H9 (cell line): ENCODE results near the gene BTNL3. TPM values are rescaled to one million over a fixed set of nuclear protein-coding genes. Genes with fewer than 3 reads are reported as not detected.

Experiments
- DNase-seq: peaks from one replicate; pipeline ENCODE4 v3.0.0-alpha.2; 2017
- H2AFZ ChIP-seq: one replicate; pipeline ENCODE4 v1.6.1; 2013; ENCODE audit warnings: mild to moderate bottlenecking, low read length, control low read depth, moderate library complexity
- H2AK5ac ChIP-seq: 2 replicates; pipeline ENCODE4 v1.6.1; 2013; ENCODE audit warnings: low read length, control low read depth, mixed read lengths; ENCODE audit not compliant: insufficient read length
- H2BK120ac ChIP-seq: one replicate; pipeline ENCODE4 v1.6.1; 2013; ENCODE audit warnings: low read depth, mild to moderate bottlenecking, low read length, control low read depth, inconsistent platforms; ENCODE audit not compliant: poor library complexity, severe bottlenecking
- H2BK12ac ChIP-seq: 2 replicates; pipeline ENCODE4 v1.6.1; 2013; ENCODE audit warnings: low read length, control low read depth, mixed read lengths, low read depth; ENCODE audit not compliant: insufficient read length
- H2BK15ac ChIP-seq: 2 replicates; pipeline ENCODE4 v1.6.1; 2013; ENCODE audit warnings: low read depth, low read length, control low read depth
- H2BK20ac ChIP-seq: one replicate; pipeline ENCODE4 v1.6.1; 2013; ENCODE audit warnings: low read depth, mild to moderate bottlenecking, low read length, control low read depth, inconsistent platforms; ENCODE audit not compliant: poor library complexity, severe bottlenecking
- H2BK5ac ChIP-seq: 2 replicates; pipeline ENCODE4 v1.6.1; 2013; ENCODE audit warnings: low read length, control low read depth, mixed read lengths; ENCODE audit not compliant: insufficient read length
- H3K14ac ChIP-seq: 2 replicates; pipeline ENCODE4 v1.6.1; 2013; ENCODE audit warnings: low read length, control low read depth; ENCODE audit not compliant: insufficient read depth
- H3K18ac ChIP-seq: 2 replicates; pipeline ENCODE4 v1.6.1; 2013; ENCODE audit warnings: low read depth, mild to moderate bottlenecking, mixed read lengths, low read length, control low read depth; ENCODE audit not compliant: insufficient read length
- H3K23ac ChIP-seq: 2 replicates; pipeline ENCODE4 v1.6.1; 2013; ENCODE audit warnings: low read length, control low read depth, mixed read lengths, low read depth; ENCODE audit not compliant: insufficient read length
- H3K23me2 ChIP-seq: 2 replicates; pipeline ENCODE4 v1.6.1; 2013; ENCODE audit warnings: low read depth, mild to moderate bottlenecking, mixed read lengths, low read length, control low read depth; ENCODE audit not compliant: insufficient read length, poor library complexity, severe bottlenecking
- H3K27ac ChIP-seq: 2 replicates; pipeline ENCODE4 v1.5.1; 2013; ENCODE audit warnings: low read length, control low read depth, mixed read lengths, low read depth; ENCODE audit not compliant: insufficient read length
- H3K27me3 ChIP-seq: 2 replicates; pipeline ENCODE4 v1.6.1; 2013; ENCODE audit warnings: low read length, control low read depth, inconsistent platforms; ENCODE audit not compliant: insufficient read depth
- H3K4ac ChIP-seq: 2 replicates; pipeline ENCODE4 v1.6.1; 2013; ENCODE audit warnings: low read depth, mild to moderate bottlenecking, control low read depth, inconsistent platforms, low read length, moderate library complexity
- H3K4me1 ChIP-seq: 2 replicates; pipeline ENCODE4 v1.6.1; 2013; ENCODE audit warnings: low read length, control low read depth, inconsistent platforms; ENCODE audit not compliant: insufficient read depth
- H3K4me2 ChIP-seq: 2 replicates; pipeline ENCODE4 v1.6.1; 2013; ENCODE audit warnings: low read length, control low read depth, mixed read lengths; ENCODE audit not compliant: insufficient read length, insufficient read depth
- H3K56ac ChIP-seq: 2 replicates; pipeline ENCODE4 v1.6.1; 2013; ENCODE audit warnings: low read depth, mild to moderate bottlenecking, mixed read lengths, low read length, control low read depth; ENCODE audit not compliant: insufficient read length
- H3K79me1 ChIP-seq: 2 replicates; pipeline ENCODE4 v1.6.1; 2013; ENCODE audit warnings: low read depth, mild to moderate bottlenecking, moderate library complexity, low read length, control low read depth, inconsistent platforms; ENCODE audit not compliant: insufficient read depth, poor library complexity, severe bottlenecking
- H3K79me2 ChIP-seq: 2 replicates; pipeline ENCODE4 v1.6.1; 2013; ENCODE audit warnings: low read length, control low read depth, inconsistent platforms; ENCODE audit not compliant: insufficient read depth
- H3K9ac ChIP-seq: 2 replicates; pipeline ENCODE4 v1.6.1; 2013; ENCODE audit warnings: low read length, control low read depth, mixed read lengths; ENCODE audit not compliant: insufficient read length; ENCODE audit errors: extremely low read depth
- H3K9me3 ChIP-seq: one replicate; pipeline ENCODE4 v1.6.1; 2013; ENCODE audit warnings: low read depth, low read length, inconsistent platforms; ENCODE audit not compliant: control insufficient read depth
- H3T11ph ChIP-seq: one replicate; pipeline ENCODE4 v1.6.1; 2013; ENCODE audit warnings: mild to moderate bottlenecking, low read length, control low read depth, inconsistent platforms
- H4K20me1 ChIP-seq: one replicate; pipeline ENCODE4 v1.6.1; 2013; ENCODE audit not compliant: control insufficient read depth, insufficient read length, insufficient read depth
- H4K5ac ChIP-seq: 2 replicates; pipeline ENCODE4 v1.6.1; 2013; ENCODE audit warnings: low read depth, mild to moderate bottlenecking, mixed read lengths, low read length, control low read depth; ENCODE audit not compliant: insufficient read length
- H4K8ac ChIP-seq: replicated peaks from 2 replicates; pipeline ENCODE4 v1.6.1; 2013; ENCODE audit warnings: low read length, control low read depth, mixed read lengths, low read depth; ENCODE audit not compliant: insufficient read length
- H4K91ac ChIP-seq: 2 replicates; pipeline ENCODE4 v1.6.1; 2013; ENCODE audit warnings: low read depth, mild to moderate bottlenecking, moderate library complexity, mixed read lengths, low read length, control low read depth; ENCODE audit not compliant: insufficient read length
- H3K27ac Mint-ChIP-seq, 3 experiments: 2 replicates in 2 of 3; 3 replicates in 1 of 3; pipeline ENCODE4 v1.8.0; 2020 to 2021; ENCODE audit warnings: mixed read lengths in 3 of 3, mild to moderate bottlenecking in 1 of 3, moderate library complexity in 1 of 3
- H3K27me3 Mint-ChIP-seq: 2 replicates; pipeline ENCODE4 v1.8.0; 2021; ENCODE audit warnings: low read depth, mild to moderate bottlenecking, moderate library complexity, mixed read lengths
- H3K36me3 Mint-ChIP-seq, 3 experiments: 2 replicates in 2 of 3; 3 replicates in 1 of 3; pipeline ENCODE4 v1.8.0; 2020 to 2021; ENCODE audit warnings: low read depth in 3 of 3, mixed read lengths in 3 of 3; ENCODE audit not compliant: insufficient read depth in 1 of 3
- H3K4me1 Mint-ChIP-seq, 2 experiments: 2 replicates each; pipeline ENCODE4 v1.8.0; 2020; ENCODE audit warnings: mixed read lengths in 2 of 2
- H3K4me3 Mint-ChIP-seq, 2 experiments: 2 replicates in 1 of 2; 3 replicates in 1 of 2; pipeline ENCODE4 v1.8.0; 2020 to 2021; ENCODE audit warnings: mild to moderate bottlenecking in 2 of 2, mixed read lengths in 2 of 2, moderate library complexity in 1 of 2
- H3K9me3 Mint-ChIP-seq, 2 experiments: 2 replicates in 1 of 2; 3 replicates in 1 of 2; pipeline ENCODE4 v1.8.0; 2020; ENCODE audit warnings: mild to moderate bottlenecking in 2 of 2, mixed read lengths in 2 of 2, moderate library complexity in 1 of 2
- WGBS: extraction: QIAGEN DNeasy Blood & Tissue Kit; methylation state at CpG from one replicate; pipeline ENCODE4 v1.1.7; 2013; ENCODE audit warnings: missing lambda C conversion rate, low lambda C conversion rate, mixed read lengths; ENCODE audit not compliant: insufficient read length; ENCODE audit errors: extremely low coverage; 5-methylcytosine and 5-hydroxymethylcytosine counted together
- total RNA-seq: library from RNA; stranded (reverse); gene quantifications from 2 replicates; pipeline ENCODE4 v1.2.1, GENCODE V29; 2021
- TF ChIP-seq, protein P1 (sequence below): fragments of 200-600 bp; sonication (generic); conservative IDR thresholded peaks from 3 replicates; pipeline ENCODE4 v1.8.0; 2021; ENCODE audit warnings: antibody characterized with exemption, mild to moderate bottlenecking

The BTNL3 gene
- total RNA-seq, 1 experiment from 2014 or later = not detected

DNA sequence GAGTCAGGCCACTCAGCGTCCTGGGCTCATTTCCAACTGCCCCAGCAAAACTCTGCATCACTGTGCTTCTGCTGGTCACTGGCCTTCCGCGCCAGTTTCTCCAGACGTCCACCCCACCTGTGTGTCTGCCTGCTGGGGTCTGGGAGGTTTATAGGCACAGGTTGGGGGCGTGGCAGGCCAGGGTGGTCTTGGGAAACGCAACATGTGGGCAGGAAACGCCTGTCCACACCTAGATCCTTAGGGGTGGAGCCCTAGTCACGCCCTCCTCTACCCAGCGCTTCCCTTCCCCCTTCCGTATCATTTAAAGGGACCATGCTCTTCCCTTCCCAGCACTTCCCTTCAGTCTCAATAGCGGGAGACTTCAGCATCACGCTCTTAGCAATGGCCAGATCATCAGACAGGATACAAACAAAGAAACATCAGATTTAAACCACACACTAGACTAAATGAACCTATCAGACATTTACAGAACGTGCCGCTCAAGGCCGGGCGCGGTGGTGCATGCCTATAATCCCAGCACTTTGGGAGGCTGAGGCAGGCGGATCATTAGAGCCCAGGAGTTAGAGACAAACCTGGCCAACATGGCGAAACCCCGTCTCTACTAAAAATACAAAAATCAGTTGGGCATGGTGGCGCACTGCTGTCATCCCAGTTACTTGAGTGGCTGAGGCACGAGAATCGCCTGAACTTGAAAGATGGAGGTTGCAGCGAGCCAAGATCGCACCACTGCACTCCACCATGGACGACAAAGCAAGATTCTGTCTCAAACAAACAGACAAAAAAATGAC lies 39.6 kb downstream of the BTNL3 start:
- Histone ChIP-seq H3K4ac (no peak overlapping the region), H3K4me2 (peak overlapping the region; percentile 69)
- no CpG with 5 or more reads among the region's 26 CpGs for WGBS

More for the DNA sequence above, 39.6 kb downstream of the BTNL3 start:
- TF ChIP-seq, protein P1, sequence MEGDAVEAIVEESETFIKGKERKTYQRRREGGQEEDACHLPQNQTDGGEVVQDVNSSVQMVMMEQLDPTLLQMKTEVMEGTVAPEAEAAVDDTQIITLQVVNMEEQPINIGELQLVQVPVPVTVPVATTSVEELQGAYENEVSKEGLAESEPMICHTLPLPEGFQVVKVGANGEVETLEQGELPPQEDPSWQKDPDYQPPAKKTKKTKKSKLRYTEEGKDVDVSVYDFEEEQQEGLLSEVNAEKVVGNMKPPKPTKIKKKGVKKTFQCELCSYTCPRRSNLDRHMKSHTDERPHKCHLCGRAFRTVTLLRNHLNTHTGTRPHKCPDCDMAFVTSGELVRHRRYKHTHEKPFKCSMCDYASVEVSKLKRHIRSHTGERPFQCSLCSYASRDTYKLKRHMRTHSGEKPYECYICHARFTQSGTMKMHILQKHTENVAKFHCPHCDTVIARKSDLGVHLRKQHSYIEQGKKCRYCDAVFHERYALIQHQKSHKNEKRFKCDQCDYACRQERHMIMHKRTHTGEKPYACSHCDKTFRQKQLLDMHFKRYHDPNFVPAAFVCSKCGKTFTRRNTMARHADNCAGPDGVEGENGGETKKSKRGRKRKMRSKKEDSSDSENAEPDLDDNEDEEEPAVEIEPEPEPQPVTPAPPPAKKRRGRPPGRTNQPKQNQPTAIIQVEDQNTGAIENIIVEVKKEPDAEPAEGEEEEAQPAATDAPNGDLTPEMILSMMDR = no peak
- Histone ChIP-seq H2BK120ac (no peak overlapping the region), H3K4me1 (no peaks in the 10 kb centered on the region; the same call in 1 of the 2 replicates), H3K18ac (peak overlapping the region; percentile 30), H4K5ac (no peak overlapping the region), H3K23me2 (no peaks in the 10 kb centered on the region), H4K8ac (no peak overlapping the region), H3K14ac (peak overlapping the region; percentile 67; the same call in 1 of the 2 replicates), H3K27me3 (no peaks in the 10 kb centered on the region), H3K9me3 (no peaks in the 10 kb centered on the region), H3K9ac (peak overlapping the region; percentile 20), H4K20me1 (no peaks in the 10 kb centered on the region), H3K27ac (no peak overlapping the region), H2AK5ac (no peak overlapping the region), H2BK20ac (no peak overlapping the region), H4K91ac (no peak overlapping the region), H2BK12ac (no peak overlapping the region), H2AFZ (peak overlapping the region; percentile 63), H2BK5ac (no peak overlapping the region), H3K56ac (no peak overlapping the region), H3K23ac (no peak overlapping the region), H3K79me2 (no peaks in the 10 kb centered on the region), H3K79me1 (no peaks in the 10 kb centered on the region), H3T11ph (no peak overlapping the region), H2BK15ac (no peak overlapping the region)
- DNase-seq = peak; percentile 93
- H3K27ac Mint-ChIP-seq = peak overlapping the region in 1 of 3 experiments; percentile 92; a peak in 2 of 7 replicates
- H3K4me3 Mint-ChIP-seq = peak overlapping the region; percentile 58 to 71
- peaks cover 31% of the 10 kb centered on the region for H3K27me3 Mint-ChIP-seq
- peaks cover 4 to 17% of the 10 kb centered on the region in 2 experiments; a peak in 3 of 5 replicates for H3K9me3 Mint-ChIP-seq
- peaks cover 10 to 12% of the 10 kb centered on the region in 2 experiments for H3K4me1 Mint-ChIP-seq
- H3K36me3 Mint-ChIP-seq = no peaks in the 10 kb centered on the region; a peak in 1 of 7 replicates
